Medulla oblongata (tissue), 1 donor: ENCODE results near the gene PNMA8B.
"Not testable (repeated sequence)": the region's sequence is repeated elsewhere in the genome, so short reads cannot be mapped to it uniquely, and the experiment has no call there.

Source experiments
- DNase-seq: peaks from one replicate; pipeline ENCODE4 v3.0.0-alpha.2; 2015; ENCODE audit errors: extremely low spot score

Gene PNMA8B

GRCh38 chr19:46513461-46514236 lies 18.0 kb upstream of the PNMA8B start:
- peak; percentile 82 for DNase-seq

GRCh38 chr19:46511237-46511636 lies 15.6 kb upstream of the PNMA8B start:
- DNase-seq = no peak

- DNase-seq = no peak
Observed at GRCh38 chr19:46508206-46508605, 12.5 kb upstream of the PNMA8B start.

GRCh38 chr19:46503848-46504453 lies 8.3 kb upstream of the PNMA8B start:
- DNase-seq = no peak

GRCh38 chr19:46502891-46503290 lies 7.2 kb upstream of the PNMA8B start:
- DNase-seq = no peak

DNA sequence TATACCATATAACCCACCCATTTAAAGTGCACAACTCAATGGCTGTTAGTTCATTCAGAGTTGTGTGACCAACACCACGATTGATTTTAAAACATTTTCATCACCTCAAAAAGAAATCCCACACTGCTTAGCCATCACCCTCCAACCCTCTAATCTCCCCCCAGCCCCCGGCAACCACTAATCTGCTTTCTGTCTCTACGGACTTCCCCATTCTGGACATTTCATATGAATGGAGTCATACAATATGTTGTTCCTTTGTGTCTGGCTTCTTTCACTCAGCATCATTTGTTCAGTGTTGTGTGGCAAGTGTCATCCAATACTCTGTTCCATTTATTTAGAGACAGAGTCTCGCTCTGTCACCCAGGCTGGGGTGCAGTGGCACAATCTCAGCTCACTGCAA lies 4.0 kb upstream of the PNMA8B start:
- DNase-seq = no peak

DNA sequence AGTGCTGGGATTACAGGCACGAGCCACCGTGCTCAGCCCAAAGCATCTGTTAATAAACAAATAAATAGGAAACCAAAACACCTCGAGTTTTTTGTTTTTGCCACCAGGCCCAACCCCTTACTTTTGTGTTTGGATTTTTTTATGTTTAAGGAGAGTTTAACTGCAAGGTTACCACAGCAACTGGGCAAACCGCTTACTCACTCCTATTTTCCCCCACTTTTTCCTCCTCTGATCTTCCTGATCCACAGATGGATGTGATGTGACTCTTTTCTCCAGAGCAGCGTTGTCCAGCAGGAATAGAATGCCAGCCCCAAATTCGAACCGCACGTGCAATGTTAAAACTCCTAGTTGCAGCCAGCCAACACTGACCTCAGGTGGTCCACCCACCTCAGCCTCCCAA lies 2.1 kb upstream of the PNMA8B start:
- DNase-seq = no peak

GRCh38 chr19:46496886-46497285 lies 1.2 kb upstream of the PNMA8B start:
- DNase-seq = not testable (repeated sequence)

GRCh38 chr19:46496304-46496703 lies 637 bp upstream of the PNMA8B start:
- DNase-seq = no peak

GRCh38 chr19:46494941-46495785 lies 504 bp downstream of the PNMA8B start:
- DNase-seq = no peak

- DNase-seq = no peak
Observed at GRCh38 chr19:46494146-46494940, 1.3 kb downstream of the PNMA8B start.

GRCh38 chr19:46493236-46494145 lies 2.2 kb downstream of the PNMA8B start:
- no peak for DNase-seq

DNA sequence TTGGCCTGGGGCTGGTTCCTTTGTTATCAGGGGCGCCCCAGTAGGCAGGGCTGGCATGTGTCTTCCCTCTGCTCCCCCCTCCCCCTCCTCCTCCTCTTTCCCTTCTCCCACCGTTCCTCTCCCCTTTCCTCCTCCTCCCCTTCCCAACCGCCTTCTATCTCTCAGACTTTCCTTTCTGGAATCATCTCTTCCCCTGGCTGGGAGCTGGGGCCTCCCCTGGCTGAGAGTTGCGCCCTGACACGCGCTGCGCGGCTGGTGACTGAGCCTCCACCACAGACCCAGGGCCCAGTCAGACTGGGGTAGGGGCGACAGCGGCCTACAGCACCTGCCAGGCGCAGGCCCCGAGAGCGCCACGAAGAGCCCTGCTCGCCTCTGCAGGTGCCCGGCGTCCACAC lies 2.8 kb downstream of the PNMA8B start:
- DNase-seq = no peak

DNA sequence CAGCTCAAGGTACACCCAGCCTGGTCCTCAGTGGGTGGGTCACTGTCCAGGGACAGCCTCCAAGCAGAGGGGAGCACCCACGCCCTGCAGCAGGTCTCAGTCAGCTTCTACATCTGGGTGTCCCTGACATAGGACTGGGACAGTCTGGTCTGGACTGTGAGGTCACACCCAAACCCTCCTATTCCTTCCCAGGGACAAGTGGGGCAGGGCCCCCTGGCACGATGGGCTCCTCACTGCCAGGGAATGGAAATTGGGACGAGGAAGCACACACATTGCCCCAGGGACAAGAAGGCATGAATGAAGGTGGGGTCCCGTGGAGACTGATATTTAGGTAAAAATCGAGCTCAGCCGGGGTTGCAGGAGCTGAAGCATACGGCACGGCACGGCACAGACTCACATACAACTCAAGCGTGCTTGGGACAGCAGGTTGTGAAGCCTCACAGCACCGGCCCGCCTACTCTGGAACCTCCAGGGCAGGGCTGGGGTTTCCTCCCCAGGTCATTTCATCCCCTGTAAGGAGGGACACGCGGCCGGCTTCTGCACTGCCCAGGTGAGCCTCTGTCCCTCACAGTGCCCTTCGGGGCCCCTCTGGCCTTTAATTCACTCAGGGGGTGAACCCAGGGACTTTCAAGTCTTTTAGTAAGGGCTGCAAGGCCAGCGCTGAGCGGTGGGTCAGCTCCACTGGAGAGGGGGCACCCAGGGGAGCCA lies 3.5 kb downstream of the PNMA8B start:
- no peak for DNase-seq

DNA sequence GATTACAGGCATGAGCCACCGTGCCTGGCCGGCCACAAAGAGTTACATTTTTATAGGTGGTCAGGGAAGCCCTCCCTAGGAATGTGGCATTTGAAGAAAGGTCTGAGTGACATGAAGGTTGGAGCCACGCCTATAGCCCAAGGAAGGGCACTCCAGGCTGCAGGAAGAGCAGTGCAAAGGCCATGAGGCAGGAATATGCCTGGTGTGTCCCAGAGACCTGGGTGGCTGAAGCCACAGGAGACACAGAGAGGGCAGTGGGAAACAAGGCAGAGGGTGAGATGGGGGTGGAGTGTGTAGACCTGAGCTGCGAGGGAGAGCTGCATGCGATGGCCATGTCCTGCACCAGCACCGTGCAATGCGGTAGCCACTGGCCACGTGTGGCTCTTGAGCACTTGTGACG lies 4.9 kb downstream of the PNMA8B start:
- no peak for DNase-seq

- peak; percentile 64 for DNase-seq
Observed at GRCh38 chr19:46489445-46490272, 6.0 kb downstream of the PNMA8B start.

DNA sequence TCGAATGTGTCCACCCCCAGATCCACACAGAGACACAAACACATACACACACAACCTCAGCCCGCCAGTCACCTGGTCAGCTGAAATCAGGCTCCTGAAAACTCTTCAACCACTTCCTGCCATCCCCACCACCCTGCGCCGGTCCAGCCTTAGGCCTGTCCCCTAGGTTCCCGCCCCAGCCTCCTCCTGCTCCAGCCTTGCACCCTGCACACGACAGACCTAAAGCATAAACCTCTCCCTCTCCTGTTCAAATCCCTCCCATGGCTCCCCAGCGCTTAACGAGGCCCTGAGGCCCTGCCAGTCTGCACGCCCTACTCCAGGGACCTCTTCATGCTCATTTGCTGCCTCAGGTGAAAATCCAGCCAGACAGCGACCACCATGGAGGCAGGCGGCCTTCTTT lies 7.1 kb downstream of the PNMA8B start:
- no peak for DNase-seq

DNA sequence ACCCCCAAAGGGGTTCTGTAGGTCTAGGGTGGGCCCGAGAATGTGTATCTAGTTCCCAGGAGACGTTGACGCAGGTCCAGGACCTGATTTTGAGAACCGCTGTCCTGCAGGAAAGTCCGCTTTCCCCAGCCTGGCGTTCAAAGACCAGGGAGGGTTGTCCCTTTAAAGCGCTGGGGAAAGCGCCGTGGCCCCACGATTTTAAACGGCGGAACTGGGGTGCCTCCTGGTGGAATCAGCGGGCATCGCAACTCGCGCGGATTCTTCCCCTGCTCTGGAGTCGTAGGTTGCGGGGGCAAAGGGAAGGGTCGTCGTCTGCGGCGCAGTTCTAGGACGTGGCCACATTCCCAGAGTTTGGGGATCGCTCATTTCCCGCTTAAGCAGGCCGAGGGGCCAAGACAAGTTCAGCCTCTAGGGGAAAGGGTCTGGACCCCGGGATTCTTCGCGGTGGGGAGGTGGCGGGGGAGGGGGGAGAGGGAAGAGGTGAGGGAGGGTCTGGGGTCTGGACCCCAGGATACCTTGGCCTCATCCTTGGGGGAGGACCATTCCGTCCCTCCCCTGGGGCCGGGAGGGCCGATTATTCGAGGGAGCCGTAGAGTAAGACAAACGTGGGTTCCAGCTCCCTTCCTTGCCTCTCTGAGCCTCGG lies 7.7 kb downstream of the PNMA8B start:
- DNase-seq = peak; percentile 88
